ENCODE results near the gene DHRSX. TPM values are rescaled to one million over a fixed set of nuclear protein-coding genes. Genes with fewer than 3 reads are reported as not detected.
"Not testable (repeated sequence)": the region's sequence is repeated elsewhere in the genome, so short reads cannot be mapped to it uniquely, and the experiment has no call there.

Gene DHRSX
- total RNA-seq, 1 donor from 2014 or later, result 37.1 TPM

DNA sequence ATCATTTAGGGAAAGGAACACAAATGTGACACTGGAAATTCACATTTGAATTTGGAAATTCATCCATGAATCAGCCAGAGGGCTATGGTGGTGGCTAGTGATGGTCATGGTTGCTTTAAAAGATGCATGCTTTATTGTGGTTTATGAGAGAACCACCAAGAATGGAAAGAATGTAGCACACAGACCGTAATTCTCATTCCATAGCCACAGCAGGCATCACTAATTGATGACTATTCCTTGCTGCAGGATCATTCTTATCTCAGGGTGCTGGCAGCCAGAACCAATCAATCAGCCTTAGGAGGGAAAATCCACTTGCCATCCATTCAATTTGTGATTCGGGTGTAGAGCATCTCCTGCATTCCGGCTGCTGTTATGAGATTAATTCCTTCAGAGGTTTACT lies 115.6 kb downstream of the DHRSX start:
- no peak overlapping the region for H3K27ac Mint-ChIP-seq (ENCODE audit: unreplicated experiment)
- TF ChIP-seq, protein P1, sequence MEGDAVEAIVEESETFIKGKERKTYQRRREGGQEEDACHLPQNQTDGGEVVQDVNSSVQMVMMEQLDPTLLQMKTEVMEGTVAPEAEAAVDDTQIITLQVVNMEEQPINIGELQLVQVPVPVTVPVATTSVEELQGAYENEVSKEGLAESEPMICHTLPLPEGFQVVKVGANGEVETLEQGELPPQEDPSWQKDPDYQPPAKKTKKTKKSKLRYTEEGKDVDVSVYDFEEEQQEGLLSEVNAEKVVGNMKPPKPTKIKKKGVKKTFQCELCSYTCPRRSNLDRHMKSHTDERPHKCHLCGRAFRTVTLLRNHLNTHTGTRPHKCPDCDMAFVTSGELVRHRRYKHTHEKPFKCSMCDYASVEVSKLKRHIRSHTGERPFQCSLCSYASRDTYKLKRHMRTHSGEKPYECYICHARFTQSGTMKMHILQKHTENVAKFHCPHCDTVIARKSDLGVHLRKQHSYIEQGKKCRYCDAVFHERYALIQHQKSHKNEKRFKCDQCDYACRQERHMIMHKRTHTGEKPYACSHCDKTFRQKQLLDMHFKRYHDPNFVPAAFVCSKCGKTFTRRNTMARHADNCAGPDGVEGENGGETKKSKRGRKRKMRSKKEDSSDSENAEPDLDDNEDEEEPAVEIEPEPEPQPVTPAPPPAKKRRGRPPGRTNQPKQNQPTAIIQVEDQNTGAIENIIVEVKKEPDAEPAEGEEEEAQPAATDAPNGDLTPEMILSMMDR (IDR thresholded peaks at IDR 0.05; ENCODE audit: partially characterized antibody, unreplicated experiment), result no peak
- H3K27me3 Mint-ChIP-seq (ENCODE audit: unreplicated experiment), result peaks cover 4% of the 10 kb centered on the region
- DNase-seq, result no peak
- peaks cover 5% of the 10 kb centered on the region for H3K9me3 Mint-ChIP-seq (ENCODE audit: unreplicated experiment)
- no peak overlapping the region for H3K4me3 Mint-ChIP-seq (ENCODE audit: unreplicated experiment)
- H3K4me1 Mint-ChIP-seq (ENCODE audit: low read depth, unreplicated experiment), result no peaks in the 10 kb centered on the region
- peaks cover 12% of the 10 kb centered on the region for H3K36me3 Mint-ChIP-seq (ENCODE audit: unreplicated experiment)

DNA sequence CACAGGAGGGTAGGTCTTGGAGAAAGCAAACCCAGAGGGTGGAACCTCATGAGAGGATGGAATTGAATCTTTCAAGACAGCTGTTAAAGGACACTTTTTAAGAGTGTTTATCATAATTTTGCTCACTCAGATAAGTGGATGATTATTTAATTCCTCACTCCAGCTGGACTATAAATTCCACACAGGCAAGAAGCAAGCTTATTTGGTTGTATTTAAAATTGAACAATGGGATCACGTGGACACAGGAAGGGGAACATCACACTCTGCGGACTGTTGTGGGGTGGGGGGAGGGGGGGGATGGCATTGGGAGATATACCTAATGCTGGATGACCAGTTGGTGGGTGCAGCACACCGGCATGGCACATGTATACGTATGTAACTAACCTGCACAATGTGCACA lies 116.3 kb downstream of the DHRSX start:
- H3K9me3 Mint-ChIP-seq (ENCODE audit: unreplicated experiment), result peaks cover 5% of the 10 kb centered on the region
- DNase-seq, result no peak
- peaks cover 14% of the 10 kb centered on the region for H3K36me3 Mint-ChIP-seq (ENCODE audit: unreplicated experiment)
- no peak overlapping the region for H3K27ac Mint-ChIP-seq (ENCODE audit: unreplicated experiment)
- peaks cover 3% of the 10 kb centered on the region for H3K27me3 Mint-ChIP-seq (ENCODE audit: unreplicated experiment)
- TF ChIP-seq, protein P1 (IDR thresholded peaks at IDR 0.05; ENCODE audit: partially characterized antibody, unreplicated experiment), result no peak
- no peaks in the 10 kb centered on the region for H3K4me1 Mint-ChIP-seq (ENCODE audit: low read depth, unreplicated experiment)
- no peak overlapping the region for H3K4me3 Mint-ChIP-seq (ENCODE audit: unreplicated experiment)

GRCh38 chrX:2383735-2384134 lies 117.0 kb downstream of the DHRSX start:
- H3K36me3 Mint-ChIP-seq (ENCODE audit: unreplicated experiment), result peaks cover 17% of the 10 kb centered on the region
- no peak overlapping the region for H3K4me3 Mint-ChIP-seq (ENCODE audit: unreplicated experiment)
- peaks cover 5% of the 10 kb centered on the region for H3K9me3 Mint-ChIP-seq (ENCODE audit: unreplicated experiment)
- no peaks in the 10 kb centered on the region for H3K4me1 Mint-ChIP-seq (ENCODE audit: low read depth, unreplicated experiment)
- TF ChIP-seq, protein P1 (IDR thresholded peaks at IDR 0.05; ENCODE audit: partially characterized antibody, unreplicated experiment), result no peak
- peaks cover 2% of the 10 kb centered on the region for H3K27me3 Mint-ChIP-seq (ENCODE audit: unreplicated experiment)
- DNase-seq, result no peak
- H3K27ac Mint-ChIP-seq (ENCODE audit: unreplicated experiment), result no peak overlapping the region

- Mint-ChIP-seq H3K4me1 (ENCODE audit: low read depth, unreplicated experiment) (no peaks in the 10 kb centered on the region), H3K4me3 (ENCODE audit: unreplicated experiment) (no peak overlapping the region)
Observed at GRCh38 chrX:2383144-2383543, 117.6 kb downstream of the DHRSX start.

DNA sequence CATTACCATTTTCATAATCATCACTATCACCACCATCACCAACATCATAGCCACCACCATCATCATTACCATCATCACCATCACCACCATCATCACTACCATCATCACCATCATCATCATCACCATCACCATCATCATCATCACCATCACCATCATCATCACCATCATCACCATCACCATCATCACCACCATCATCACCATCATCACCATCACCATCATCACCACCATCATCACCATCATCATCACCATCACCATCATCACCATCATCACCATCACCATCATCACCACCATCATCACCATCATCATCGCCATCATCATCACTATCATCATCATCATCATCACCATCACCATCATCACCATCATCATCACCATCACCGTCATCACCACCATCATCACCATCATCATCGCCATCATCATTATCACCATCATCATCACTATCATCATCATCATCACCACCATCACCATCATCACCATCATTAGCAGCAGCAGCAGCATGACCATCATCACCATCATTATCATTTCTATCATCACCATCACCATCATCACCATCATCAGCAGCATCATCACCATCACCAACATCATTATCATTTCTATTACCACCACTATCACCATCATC lies 118.2 kb downstream of the DHRSX start:
- not testable (repeated sequence) for H3K4me1 Mint-ChIP-seq (ENCODE audit: low read depth, unreplicated experiment)

More at GRCh38 chrX:2383144-2383543, 117.6 kb downstream of the DHRSX start:
- H3K9me3 Mint-ChIP-seq (ENCODE audit: unreplicated experiment), result peaks cover 3% of the 10 kb centered on the region
- no peak for DNase-seq
- no peak overlapping the region for H3K27ac Mint-ChIP-seq (ENCODE audit: unreplicated experiment)
- TF ChIP-seq, protein P1 (IDR thresholded peaks at IDR 0.05; ENCODE audit: partially characterized antibody, unreplicated experiment), result no peak
- H3K27me3 Mint-ChIP-seq (ENCODE audit: unreplicated experiment), result peaks cover under 1% of the 10 kb centered on the region
- H3K36me3 Mint-ChIP-seq (ENCODE audit: unreplicated experiment), result peaks cover 15% of the 10 kb centered on the region

More for the DNA sequence above, 118.2 kb downstream of the DHRSX start:
- not testable (repeated sequence) for H3K27ac Mint-ChIP-seq (ENCODE audit: unreplicated experiment); DNase-seq; H3K27me3 Mint-ChIP-seq (ENCODE audit: unreplicated experiment); H3K9me3 Mint-ChIP-seq (ENCODE audit: unreplicated experiment); H3K4me3 Mint-ChIP-seq (ENCODE audit: unreplicated experiment)
- peaks cover 17% of the 10 kb centered on the region for H3K36me3 Mint-ChIP-seq (ENCODE audit: unreplicated experiment)
